ENCODE measurements around the gene HS6ST2. TPM values are rescaled to one million over a fixed set of nuclear protein-coding genes. Genes with fewer than 3 reads are reported as not detected.

Gene HS6ST2
- total RNA-seq, 1 donor from 2014 or later = not detected

- intact Hi-C loops (cut with micrococcal nuclease) = no loop called here
These were observed 150.9 kb downstream of the HS6ST2 start for GRCh38 chrX:132807411-132808030.

GRCh38 chrX:132802033-132802432 lies 156.4 kb downstream of the HS6ST2 start:
- intact Hi-C loops (cut with micrococcal nuclease) = no loop called here

- intact Hi-C loops (cut with micrococcal nuclease) = no loop called here
These were observed 163.2 kb downstream of the HS6ST2 start for GRCh38 chrX:132795181-132795580.

GRCh38 chrX:132791714-132792113 lies 166.7 kb downstream of the HS6ST2 start:
- intact Hi-C loops (cut with micrococcal nuclease) = no loop called here

- intact Hi-C loops (cut with micrococcal nuclease) = no loop called here
These were observed 168.1 kb downstream of the HS6ST2 start for GRCh38 chrX:132790329-132790728.

GRCh38 chrX:132786217-132786616 lies 172.2 kb downstream of the HS6ST2 start:
- intact Hi-C loops (cut with micrococcal nuclease) = no loop called here

GRCh38 chrX:132778917-132779316 lies 179.5 kb downstream of the HS6ST2 start:
- intact Hi-C loops (cut with micrococcal nuclease) = no loop called here

GRCh38 chrX:132776486-132777210 lies 181.8 kb downstream of the HS6ST2 start:
- intact Hi-C loops (cut with micrococcal nuclease) = no loop called here

GRCh38 chrX:132775263-132775823 lies 183.1 kb downstream of the HS6ST2 start:
- intact Hi-C loops (cut with micrococcal nuclease) = no loop called here

GRCh38 chrX:132774010-132774714 lies 184.3 kb downstream of the HS6ST2 start:
- intact Hi-C loops (cut with micrococcal nuclease) = no loop called here

GRCh38 chrX:132769609-132770008 lies 188.8 kb downstream of the HS6ST2 start:
- intact Hi-C loops (cut with micrococcal nuclease) = no loop called here

GRCh38 chrX:132766452-132766851 lies 192.0 kb downstream of the HS6ST2 start:
- intact Hi-C loops (cut with micrococcal nuclease) = no loop called here

- intact Hi-C loops (cut with micrococcal nuclease) = no loop called here
These were observed 194.9 kb downstream of the HS6ST2 start for GRCh38 chrX:132763528-132763927.

GRCh38 chrX:132758759-132759158 lies 199.7 kb downstream of the HS6ST2 start:
- intact Hi-C loops (cut with micrococcal nuclease) = no loop called here

GRCh38 chrX:132757066-132757623 lies 201.3 kb downstream of the HS6ST2 start:
- intact Hi-C loops (cut with micrococcal nuclease) = no loop called here

- intact Hi-C loops (cut with micrococcal nuclease) = no loop called here
These were observed 202.0 kb downstream of the HS6ST2 start for GRCh38 chrX:132756439-132756838.

- intact Hi-C loops (cut with micrococcal nuclease) = no loop called here
These were observed 207.3 kb downstream of the HS6ST2 start for GRCh38 chrX:132751063-132751690.

- intact Hi-C loops (cut with micrococcal nuclease) = no loop called here
These were observed 207.9 kb downstream of the HS6ST2 start for GRCh38 chrX:132750331-132751062.

GRCh38 chrX:132749406-132749805 lies 209.0 kb downstream of the HS6ST2 start:
- intact Hi-C loops (cut with micrococcal nuclease) = no loop called here

- intact Hi-C loops (cut with micrococcal nuclease) = no loop called here
These were observed 209.5 kb downstream of the HS6ST2 start for GRCh38 chrX:132748909-132749308.

GRCh38 chrX:132748268-132748667 lies 210.2 kb downstream of the HS6ST2 start:
- intact Hi-C loops (cut with micrococcal nuclease) = no loop called here
